GM23338 (cell line): Measurements from ENCODE around the gene REELD1. TPM values are rescaled to one million over a fixed set of nuclear protein-coding genes. Genes with fewer than 3 reads are reported as not detected.

Experiments used
- ATAC-seq: fragments of 200-7000 bp; cut with Tn5 transposase; 3 replicates; pipeline ENCODE4 v1.9.1; 2020
- DNase-seq: peaks from one replicate; pipeline ENCODE4 v3.0.0-alpha.2; 2015; ENCODE audit warnings: low spot score
- H2AFZ ChIP-seq: fragments of 200-600 bp; sonication (generic); 2 replicates; pipeline ENCODE4 v1.8.0; 2016; ENCODE audit warnings: antibody characterized with exemption, mild to moderate bottlenecking, moderate library complexity
- H3F3A ChIP-seq: fragments of 200-600 bp; sonication (generic); replicated peaks from 2 replicates; pipeline ENCODE4 v1.8.0; 2017; ENCODE audit warnings: antibody characterized with exemption, mixed run types, low read depth
- H3K27ac ChIP-seq: fragments of 200-600 bp; sonication (generic); 2 replicates; pipeline ENCODE4 v1.6.1; 2016; ENCODE audit warnings: low read depth
- H3K27me3 ChIP-seq: fragments of 200-600 bp; sonication (generic); 2 replicates; pipeline ENCODE4 v1.8.0; 2016; ENCODE audit warnings: mild to moderate bottlenecking, mixed run types, moderate library complexity; ENCODE audit not compliant: insufficient read depth
- H3K36me3 ChIP-seq: fragments of 200-600 bp; sonication (generic); 2 replicates; pipeline ENCODE4 v1.8.0; 2016; ENCODE audit warnings: mild to moderate bottlenecking; ENCODE audit not compliant: insufficient read depth
- H3K4me1 ChIP-seq: fragments of 200-600 bp; sonication (generic); 2 replicates; pipeline ENCODE4 v1.8.0; 2016; ENCODE audit warnings: mild to moderate bottlenecking, moderate library complexity; ENCODE audit not compliant: insufficient read depth
- H3K4me2 ChIP-seq: fragments of 200-600 bp; sonication (generic); 2 replicates; pipeline ENCODE4 v1.7.1; 2017; ENCODE audit warnings: mixed run types
- H3K4me3 ChIP-seq: fragments of 200-600 bp; sonication (generic); 2 replicates; pipeline ENCODE4 v1.6.1; 2016; ENCODE audit warnings: mixed run types
- H3K79me2 ChIP-seq: fragments of 200-600 bp; sonication (generic); replicated peaks from 2 replicates; pipeline ENCODE4 v1.8.0; 2017; ENCODE audit warnings: mild to moderate bottlenecking; ENCODE audit not compliant: insufficient read depth
- H3K9me2 ChIP-seq: fragments of 200-600 bp; sonication (generic); 2 replicates; pipeline ENCODE4 v1.8.0; 2017; ENCODE audit not compliant: insufficient read depth
- H4K20me1 ChIP-seq: fragments of 200-600 bp; sonication (generic); replicated peaks from 2 replicates; pipeline ENCODE4 v1.8.0; 2017; ENCODE audit warnings: mild to moderate bottlenecking; ENCODE audit not compliant: insufficient read depth
- H3K27ac Mint-ChIP-seq: 2 replicates; pipeline ENCODE4 v1.8.0; 2020; ENCODE audit warnings: inconsistent platforms, mild to moderate bottlenecking, moderate library complexity, mixed read lengths
- H3K27me3 Mint-ChIP-seq: 3 replicates; pipeline ENCODE4 v1.8.0; 2022; ENCODE audit warnings: low read depth, mild to moderate bottlenecking, moderate library complexity, mixed read lengths, inconsistent platforms; ENCODE audit not compliant: insufficient read depth, poor library complexity
- H3K36me3 Mint-ChIP-seq: 3 replicates; pipeline ENCODE4 v1.8.0; 2021; ENCODE audit warnings: low read depth, mild to moderate bottlenecking, inconsistent platforms, moderate library complexity, mixed read lengths
- H3K4me1 Mint-ChIP-seq: 3 replicates; pipeline ENCODE4 v1.8.0; 2020; ENCODE audit warnings: mild to moderate bottlenecking, inconsistent platforms, mixed read lengths
- H3K4me3 Mint-ChIP-seq: 3 replicates; pipeline ENCODE4 v1.8.0; 2021; ENCODE audit warnings: moderate library complexity, mild to moderate bottlenecking, inconsistent platforms, mixed read lengths
- H3K9me3 Mint-ChIP-seq: 3 replicates; pipeline ENCODE4 v1.8.0; 2020; ENCODE audit warnings: moderate library complexity, mild to moderate bottlenecking, inconsistent platforms, mixed read lengths
- CREB1 ChIP-seq: fragments of 250-450 bp; sonication (Bioruptor Pico); IDR thresholded peaks from 2 replicates; pipeline ENCODE4 v1.5.0; 2020; ENCODE audit warnings: low read depth, mild to moderate bottlenecking, moderate library complexity
- EZH2 ChIP-seq: fragments of 200-600 bp; sonication (generic); IDR thresholded peaks from one replicate; pipeline ENCODE4 v1.8.0; 2017; ENCODE audit warnings: antibody characterized with exemption, mild to moderate bottlenecking, low read depth; ENCODE audit not compliant: unreplicated experiment
- NANOG ChIP-seq: IDR thresholded peaks from 2 replicates; pipeline ENCODE4 v1.6.1; 2016; ENCODE audit warnings: antibody characterized with exemption, borderline replicate concordance
- POLR2AphosphoS5 ChIP-seq: IDR thresholded peaks from 2 replicates; pipeline ENCODE4 v1.6.1; 2016; ENCODE audit warnings: antibody characterized with exemption, low read depth
- STAT1 ChIP-seq: IDR thresholded peaks from one replicate; pipeline ENCODE4 v1.6.1; 2016; ENCODE audit warnings: antibody characterized with exemption; ENCODE audit not compliant: unreplicated experiment
- ZNF331 ChIP-seq: fragments of 250-450 bp; sonication (Bioruptor Pico); IDR thresholded peaks from 2 replicates; pipeline ENCODE4 v1.5.0; 2020; ENCODE audit warnings: low read depth, mild to moderate bottlenecking, moderate library complexity
- polyA plus RNA-seq: library from polyadenylated mRNA; unstranded; fragments of >200 nt; fragmentation: Nextera tagmentation; extraction: Ambion mirVana; gene quantifications from 2 replicates; pipeline ENCODE4 v1.2.1, GENCODE V29; 2016
- total RNA-seq: library from RNA; depleted of rRNA; stranded (reverse); fragments of >200 nt; shearing (Covaris generic); gene quantifications from 2 replicates; pipeline ENCODE4 v1.2.3, GENCODE V29; 2014
- TF ChIP-seq, protein P1 (sequence below): IDR thresholded peaks from one replicate; pipeline ENCODE4 v1.6.1; 2018; ENCODE audit warnings: antibody characterized with exemption; ENCODE audit not compliant: unreplicated experiment
- TF ChIP-seq, protein P2 (sequence below), 2 experiments: fragments of 200-600 bp in 1 of 2; sonication (generic) in 1 of 2; conservative IDR thresholded peaks; 2 replicates each; pipeline versions ENCODE4 v1.5.1 to v1.6.1; 2016 to 2017; ENCODE audit warnings: antibody characterized with exemption in 2 of 2, low read depth in 2 of 2, mild to moderate bottlenecking in 2 of 2, moderate library complexity in 1 of 2
- TF ChIP-seq, protein P3 (sequence below): fragments of 250-450 bp; sonication (Bioruptor Pico); IDR thresholded peaks from 2 replicates; pipeline ENCODE4 v1.5.0; 2020; ENCODE audit warnings: mild to moderate bottlenecking, moderate library complexity
- TF ChIP-seq, protein P4 (sequence below): IDR thresholded peaks from 2 replicates; pipeline ENCODE4 v1.6.1; 2016; ENCODE audit warnings: antibody characterized with exemption

Gene REELD1
- total and polyA plus RNA-seq, 2 experiments from 2014 or later, result 0.19 TPM; not detected in 1

DNA sequence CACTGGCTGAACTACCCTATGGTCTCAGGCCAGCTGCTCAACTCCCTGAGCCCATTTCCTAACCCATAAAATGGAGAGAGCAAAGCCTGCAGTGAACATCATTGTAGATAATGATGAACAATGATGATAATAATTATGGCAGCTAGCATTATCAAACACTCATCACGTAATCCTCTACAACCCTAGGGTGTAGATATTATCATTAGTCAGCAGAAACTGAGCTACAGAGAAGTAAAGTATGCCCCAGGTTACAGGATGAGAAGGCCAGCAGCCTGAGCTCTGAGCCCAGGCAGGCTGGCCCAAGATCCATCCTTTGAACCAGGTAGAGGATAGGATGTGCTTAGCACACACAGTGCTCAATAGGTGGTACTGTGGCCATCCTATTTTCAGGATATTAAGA, 43.2 kb downstream of the REELD1 start (continued):
- TF ChIP-seq, protein P1, sequence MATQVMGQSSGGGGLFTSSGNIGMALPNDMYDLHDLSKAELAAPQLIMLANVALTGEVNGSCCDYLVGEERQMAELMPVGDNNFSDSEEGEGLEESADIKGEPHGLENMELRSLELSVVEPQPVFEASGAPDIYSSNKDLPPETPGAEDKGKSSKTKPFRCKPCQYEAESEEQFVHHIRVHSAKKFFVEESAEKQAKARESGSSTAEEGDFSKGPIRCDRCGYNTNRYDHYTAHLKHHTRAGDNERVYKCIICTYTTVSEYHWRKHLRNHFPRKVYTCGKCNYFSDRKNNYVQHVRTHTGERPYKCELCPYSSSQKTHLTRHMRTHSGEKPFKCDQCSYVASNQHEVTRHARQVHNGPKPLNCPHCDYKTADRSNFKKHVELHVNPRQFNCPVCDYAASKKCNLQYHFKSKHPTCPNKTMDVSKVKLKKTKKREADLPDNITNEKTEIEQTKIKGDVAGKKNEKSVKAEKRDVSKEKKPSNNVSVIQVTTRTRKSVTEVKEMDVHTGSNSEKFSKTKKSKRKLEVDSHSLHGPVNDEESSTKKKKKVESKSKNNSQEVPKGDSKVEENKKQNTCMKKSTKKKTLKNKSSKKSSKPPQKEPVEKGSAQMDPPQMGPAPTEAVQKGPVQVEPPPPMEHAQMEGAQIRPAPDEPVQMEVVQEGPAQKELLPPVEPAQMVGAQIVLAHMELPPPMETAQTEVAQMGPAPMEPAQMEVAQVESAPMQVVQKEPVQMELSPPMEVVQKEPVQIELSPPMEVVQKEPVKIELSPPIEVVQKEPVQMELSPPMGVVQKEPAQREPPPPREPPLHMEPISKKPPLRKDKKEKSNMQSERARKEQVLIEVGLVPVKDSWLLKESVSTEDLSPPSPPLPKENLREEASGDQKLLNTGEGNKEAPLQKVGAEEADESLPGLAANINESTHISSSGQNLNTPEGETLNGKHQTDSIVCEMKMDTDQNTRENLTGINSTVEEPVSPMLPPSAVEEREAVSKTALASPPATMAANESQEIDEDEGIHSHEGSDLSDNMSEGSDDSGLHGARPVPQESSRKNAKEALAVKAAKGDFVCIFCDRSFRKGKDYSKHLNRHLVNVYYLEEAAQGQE, result no peak
- TF ChIP-seq, protein P2, sequence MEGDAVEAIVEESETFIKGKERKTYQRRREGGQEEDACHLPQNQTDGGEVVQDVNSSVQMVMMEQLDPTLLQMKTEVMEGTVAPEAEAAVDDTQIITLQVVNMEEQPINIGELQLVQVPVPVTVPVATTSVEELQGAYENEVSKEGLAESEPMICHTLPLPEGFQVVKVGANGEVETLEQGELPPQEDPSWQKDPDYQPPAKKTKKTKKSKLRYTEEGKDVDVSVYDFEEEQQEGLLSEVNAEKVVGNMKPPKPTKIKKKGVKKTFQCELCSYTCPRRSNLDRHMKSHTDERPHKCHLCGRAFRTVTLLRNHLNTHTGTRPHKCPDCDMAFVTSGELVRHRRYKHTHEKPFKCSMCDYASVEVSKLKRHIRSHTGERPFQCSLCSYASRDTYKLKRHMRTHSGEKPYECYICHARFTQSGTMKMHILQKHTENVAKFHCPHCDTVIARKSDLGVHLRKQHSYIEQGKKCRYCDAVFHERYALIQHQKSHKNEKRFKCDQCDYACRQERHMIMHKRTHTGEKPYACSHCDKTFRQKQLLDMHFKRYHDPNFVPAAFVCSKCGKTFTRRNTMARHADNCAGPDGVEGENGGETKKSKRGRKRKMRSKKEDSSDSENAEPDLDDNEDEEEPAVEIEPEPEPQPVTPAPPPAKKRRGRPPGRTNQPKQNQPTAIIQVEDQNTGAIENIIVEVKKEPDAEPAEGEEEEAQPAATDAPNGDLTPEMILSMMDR (conservative IDR thresholded peaks at IDR 0.05; ENCODE audit: low read depth in 2 of 2), result no peak

DNA sequence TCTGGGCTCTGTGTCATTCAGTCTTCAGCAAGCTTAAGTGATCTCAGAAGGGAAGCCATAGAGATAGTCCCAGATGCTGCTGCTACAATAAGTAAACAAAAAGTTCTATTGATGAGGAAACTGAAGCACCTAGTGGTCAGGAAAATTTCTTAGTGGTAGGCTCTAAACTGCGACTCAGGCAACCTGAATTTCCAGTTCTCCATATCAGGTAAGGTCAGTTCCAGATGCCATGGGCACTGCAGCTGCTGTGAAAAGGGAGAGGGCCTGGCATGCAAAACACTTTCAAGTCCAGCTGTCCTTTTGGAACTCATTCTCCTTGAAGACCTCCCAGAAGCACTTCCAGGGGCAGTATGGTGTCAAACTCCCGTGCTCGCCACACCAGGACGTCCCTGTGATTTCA, 46.2 kb downstream of the REELD1 start:
- Mint-ChIP-seq H3K27me3 (peaks cover 2% of the 10 kb centered on the region), H3K4me3 (no peak overlapping the region), H3K27ac (no peak overlapping the region), H3K4me1 (peaks cover under 1% of the 10 kb centered on the region; the same call in 2 of the 3 replicates), H3K36me3 (no peaks in the 10 kb centered on the region), H3K9me3 (no peaks in the 10 kb centered on the region)
- H3F3A ChIP-seq, result no peaks in the 10 kb centered on the region
- no peaks in the 10 kb centered on the region for H3K79me2 ChIP-seq
- H3K4me1 ChIP-seq, result peaks cover 6% of the 10 kb centered on the region
- no peak overlapping the region for H3K4me2 ChIP-seq
- H3K9me2 ChIP-seq, result peaks cover 9% of the 10 kb centered on the region
- ATAC-seq (no peak), DNase-seq (no peak)
- H3K27ac ChIP-seq, result no peak overlapping the region
- H3K27me3 ChIP-seq, result no peaks in the 10 kb centered on the region
- H3K4me3 ChIP-seq, result no peak overlapping the region
- no peak overlapping the region for H2AFZ ChIP-seq
- no peaks in the 10 kb centered on the region for H4K20me1 ChIP-seq
- H3K36me3 ChIP-seq, result no peaks in the 10 kb centered on the region
- TF ChIP-seq NANOG (no peak), STAT1 (no peak), EZH2 (no peak), ZNF331 (CRISPR knock-in tag) (no peak), CREB1 (CRISPR knock-in tag) (no peak), POLR2AphosphoS5 (no peak)
- TF ChIP-seq, protein P3, sequence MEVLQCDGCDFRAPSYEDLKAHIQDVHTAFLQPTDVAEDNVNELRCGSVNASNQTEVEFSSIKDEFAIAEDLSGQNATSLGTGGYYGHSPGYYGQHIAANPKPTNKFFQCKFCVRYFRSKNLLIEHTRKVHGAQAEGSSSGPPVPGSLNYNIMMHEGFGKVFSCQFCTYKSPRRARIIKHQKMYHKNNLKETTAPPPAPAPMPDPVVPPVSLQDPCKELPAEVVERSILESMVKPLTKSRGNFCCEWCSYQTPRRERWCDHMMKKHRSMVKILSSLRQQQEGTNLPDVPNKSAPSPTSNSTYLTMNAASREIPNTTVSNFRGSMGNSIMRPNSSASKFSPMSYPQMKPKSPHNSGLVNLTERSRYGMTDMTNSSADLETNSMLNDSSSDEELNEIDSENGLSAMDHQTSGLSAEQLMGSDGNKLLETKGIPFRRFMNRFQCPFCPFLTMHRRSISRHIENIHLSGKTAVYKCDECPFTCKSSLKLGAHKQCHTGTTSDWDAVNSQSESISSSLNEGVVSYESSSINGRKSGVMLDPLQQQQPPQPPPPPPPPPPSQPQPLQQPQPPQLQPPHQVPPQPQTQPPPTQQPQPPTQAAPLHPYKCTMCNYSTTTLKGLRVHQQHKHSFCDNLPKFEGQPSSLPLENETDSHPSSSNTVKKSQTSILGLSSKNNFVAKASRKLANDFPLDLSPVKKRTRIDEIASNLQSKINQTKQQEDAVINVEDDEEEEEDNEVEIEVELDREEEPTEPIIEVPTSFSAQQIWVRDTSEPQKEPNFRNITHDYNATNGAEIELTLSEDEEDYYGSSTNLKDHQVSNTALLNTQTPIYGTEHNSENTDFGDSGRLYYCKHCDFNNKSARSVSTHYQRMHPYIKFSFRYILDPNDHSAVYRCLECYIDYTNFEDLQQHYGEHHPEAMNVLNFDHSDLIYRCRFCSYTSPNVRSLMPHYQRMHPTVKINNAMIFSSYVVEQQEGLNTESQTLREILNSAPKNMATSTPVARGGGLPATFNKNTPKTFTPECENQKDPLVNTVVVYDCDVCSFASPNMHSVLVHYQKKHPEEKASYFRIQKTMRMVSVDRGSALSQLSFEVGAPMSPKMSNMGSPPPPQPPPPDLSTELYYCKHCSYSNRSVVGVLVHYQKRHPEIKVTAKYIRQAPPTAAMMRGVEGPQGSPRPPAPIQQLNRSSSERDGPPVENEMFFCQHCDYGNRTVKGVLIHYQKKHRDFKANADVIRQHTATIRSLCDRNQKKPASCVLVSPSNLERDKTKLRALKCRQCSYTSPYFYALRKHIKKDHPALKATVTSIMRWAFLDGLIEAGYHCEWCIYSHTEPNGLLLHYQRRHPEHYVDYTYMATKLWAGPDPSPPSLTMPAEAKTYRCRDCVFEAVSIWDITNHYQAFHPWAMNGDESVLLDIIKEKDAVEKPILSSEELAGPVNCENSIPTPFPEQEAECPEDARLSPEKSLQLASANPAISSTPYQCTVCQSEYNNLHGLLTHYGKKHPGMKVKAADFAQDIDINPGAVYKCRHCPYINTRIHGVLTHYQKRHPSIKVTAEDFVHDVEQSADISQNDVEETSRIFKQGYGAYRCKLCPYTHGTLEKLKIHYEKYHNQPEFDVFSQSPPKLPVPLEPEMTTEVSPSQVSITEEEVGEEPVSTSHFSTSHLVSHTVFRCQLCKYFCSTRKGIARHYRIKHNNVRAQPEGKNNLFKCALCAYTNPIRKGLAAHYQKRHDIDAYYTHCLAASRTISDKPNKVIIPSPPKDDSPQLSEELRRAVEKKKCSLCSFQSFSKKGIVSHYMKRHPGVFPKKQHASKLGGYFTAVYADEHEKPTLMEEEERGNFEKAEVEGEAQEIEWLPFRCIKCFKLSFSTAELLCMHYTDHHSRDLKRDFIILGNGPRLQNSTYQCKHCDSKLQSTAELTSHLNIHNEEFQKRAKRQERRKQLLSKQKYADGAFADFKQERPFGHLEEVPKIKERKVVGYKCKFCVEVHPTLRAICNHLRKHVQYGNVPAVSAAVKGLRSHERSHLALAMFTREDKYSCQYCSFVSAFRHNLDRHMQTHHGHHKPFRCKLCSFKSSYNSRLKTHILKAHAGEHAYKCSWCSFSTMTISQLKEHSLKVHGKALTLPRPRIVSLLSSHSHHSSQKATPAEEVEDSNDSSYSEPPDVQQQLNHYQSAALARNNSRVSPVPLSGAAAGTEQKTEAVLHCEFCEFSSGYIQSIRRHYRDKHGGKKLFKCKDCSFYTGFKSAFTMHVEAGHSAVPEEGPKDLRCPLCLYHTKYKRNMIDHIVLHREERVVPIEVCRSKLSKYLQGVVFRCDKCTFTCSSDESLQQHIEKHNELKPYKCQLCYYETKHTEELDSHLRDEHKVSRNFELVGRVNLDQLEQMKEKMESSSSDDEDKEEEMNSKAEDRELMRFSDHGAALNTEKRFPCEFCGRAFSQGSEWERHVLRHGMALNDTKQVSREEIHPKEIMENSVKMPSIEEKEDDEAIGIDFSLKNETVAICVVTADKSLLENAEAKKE (CRISPR knock-in tag), result no peak
- TF ChIP-seq, protein P2 (conservative IDR thresholded peaks at IDR 0.05; ENCODE audit: low read depth in 2 of 2), result no peak
- TF ChIP-seq, protein P4, sequence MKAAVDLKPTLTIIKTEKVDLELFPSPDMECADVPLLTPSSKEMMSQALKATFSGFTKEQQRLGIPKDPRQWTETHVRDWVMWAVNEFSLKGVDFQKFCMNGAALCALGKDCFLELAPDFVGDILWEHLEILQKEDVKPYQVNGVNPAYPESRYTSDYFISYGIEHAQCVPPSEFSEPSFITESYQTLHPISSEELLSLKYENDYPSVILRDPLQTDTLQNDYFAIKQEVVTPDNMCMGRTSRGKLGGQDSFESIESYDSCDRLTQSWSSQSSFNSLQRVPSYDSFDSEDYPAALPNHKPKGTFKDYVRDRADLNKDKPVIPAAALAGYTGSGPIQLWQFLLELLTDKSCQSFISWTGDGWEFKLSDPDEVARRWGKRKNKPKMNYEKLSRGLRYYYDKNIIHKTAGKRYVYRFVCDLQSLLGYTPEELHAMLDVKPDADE, result no peak
